ENCODE results near the gene LAMB1. TPM values are rescaled to one million over a fixed set of nuclear protein-coding genes. Genes with fewer than 3 reads are reported as not detected.
A peak's percentile ranks its signal among the peaks of the same experiment; 100 is the strongest.

The LAMB1 gene
- total and polyA plus RNA-seq, 4 donors = 95.9 to 285 (median 173) TPM

GRCh38 chr7:108017776-108018151 is 14.8 kb upstream of the LAMB1 start:
- TF ChIP-seq CTCF (IDR thresholded peaks at IDR 0.05; ENCODE audit: control extremely low read depth, extremely low read depth) = no peak
- Histone ChIP-seq H3K4me3 (no peak overlapping the region), H3K27ac (ENCODE audit: low read depth in 1 of 2, low read length in 1 of 2) (no peak overlapping the region), H3K9me3 (ENCODE audit: control insufficient read depth in 4 of 4, insufficient read depth in 3 of 4, low read length in 3 of 4) (no peaks in the 10 kb centered on the region), H3K27me3 (ENCODE audit: control insufficient read depth in 3 of 3, insufficient read depth in 3 of 3, low read length in 2 of 3) (no peaks in the 10 kb centered on the region), H3K36me3 (ENCODE audit: control insufficient read depth in 4 of 4, insufficient read depth in 4 of 4, low read length in 4 of 4) (no peaks in the 10 kb centered on the region), H3K4me1 (ENCODE audit: control insufficient read depth in 5 of 5, insufficient read depth in 5 of 5, low read length in 5 of 5) (peaks cover 0 to 19% (median 0%) of the 10 kb centered on the region in 5 donors), H3K9ac (ENCODE audit: insufficient read depth in 1 of 2, low read length in 2 of 2) (no peak overlapping the region)
- DNase-seq (no peak), ATAC-seq (ENCODE audit: insufficient read depth, low FRiP score) (no peak)
- 85 to 87% methylated on average over 4 of the region's 4 CpGs for WGBS, 2 donors

DNA sequence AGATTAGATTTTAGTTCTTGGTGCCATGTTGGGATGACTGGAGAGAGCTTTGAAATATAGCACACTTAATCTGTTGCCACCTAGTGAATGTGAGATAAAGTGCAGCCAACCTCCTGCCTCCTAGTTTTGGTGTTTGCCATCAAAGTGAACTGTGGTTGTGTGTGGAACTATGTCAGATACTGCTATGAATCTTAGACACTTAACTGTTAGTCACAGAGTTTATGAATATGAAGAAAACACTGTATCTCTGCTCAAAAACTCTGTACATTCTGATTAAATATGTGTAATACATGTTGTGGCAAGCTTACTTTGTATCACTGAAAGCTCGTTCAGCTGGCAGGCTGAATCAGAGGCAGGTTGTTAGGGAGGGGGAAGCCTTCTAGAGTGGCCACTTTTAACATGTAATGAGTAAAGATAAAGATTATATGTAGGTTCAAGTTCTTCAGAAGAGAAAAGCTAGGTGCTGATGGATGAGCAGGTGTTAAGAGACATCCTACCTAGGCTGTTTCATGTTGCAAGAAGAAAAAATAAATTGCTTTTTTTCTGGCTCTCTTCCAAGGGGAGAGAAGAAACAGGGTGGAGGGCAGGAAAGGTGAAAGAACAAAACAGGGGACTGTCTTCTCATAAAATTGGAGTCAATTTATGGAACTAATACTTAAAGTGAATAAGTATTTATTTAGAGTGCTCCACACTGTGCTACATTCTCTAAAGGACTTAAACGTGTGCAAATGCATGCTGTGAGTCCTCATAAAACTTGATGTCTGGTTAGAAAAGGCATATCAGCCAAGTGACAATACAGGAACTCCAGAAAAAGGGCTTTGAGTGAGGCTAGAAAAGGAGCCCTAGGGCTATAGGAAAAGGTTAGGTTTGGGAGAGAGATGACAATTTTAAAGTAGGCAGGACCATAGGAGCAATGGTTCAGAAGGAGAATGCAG is 14.1 kb upstream of the LAMB1 start:
- WGBS, 2 donors = 49 to 69% methylated on average over 2 of the region's 2 CpGs
- TF ChIP-seq CTCF (IDR thresholded peaks at IDR 0.05; ENCODE audit: control extremely low read depth, extremely low read depth) = no peak
- Histone ChIP-seq H3K4me1 (ENCODE audit: control insufficient read depth in 5 of 5, insufficient read depth in 5 of 5, low read length in 5 of 5) (peaks cover 0 to 22% (median 0%) of the 10 kb centered on the region in 5 donors), H3K27me3 (ENCODE audit: control insufficient read depth in 3 of 3, insufficient read depth in 3 of 3, low read length in 2 of 3) (no peaks in the 10 kb centered on the region), H3K9ac (ENCODE audit: insufficient read depth in 1 of 2, low read length in 2 of 2) (no peak overlapping the region), H3K36me3 (ENCODE audit: control insufficient read depth in 4 of 4, insufficient read depth in 4 of 4, low read length in 4 of 4) (no peaks in the 10 kb centered on the region), H3K9me3 (ENCODE audit: control insufficient read depth in 4 of 4, insufficient read depth in 3 of 4, low read length in 3 of 4) (no peaks in the 10 kb centered on the region), H3K27ac (ENCODE audit: low read depth in 1 of 2, low read length in 1 of 2) (no peak overlapping the region), H3K4me3 (no peak overlapping the region)
- ATAC-seq (ENCODE audit: insufficient read depth, low FRiP score) (no peak), DNase-seq (peak in 1 of 3 donors; percentile 38)

GRCh38 chr7:108015740-108016139 is 12.8 kb upstream of the LAMB1 start:
- Histone ChIP-seq H3K9me3 (ENCODE audit: control insufficient read depth in 4 of 4, insufficient read depth in 3 of 4, low read length in 3 of 4) (no peaks in the 10 kb centered on the region), H3K27me3 (ENCODE audit: control insufficient read depth in 3 of 3, insufficient read depth in 3 of 3, low read length in 2 of 3) (no peaks in the 10 kb centered on the region), H3K4me3 (no peak overlapping the region), H3K27ac (ENCODE audit: low read depth in 1 of 2, low read length in 1 of 2) (no peak overlapping the region), H3K4me1 (ENCODE audit: control insufficient read depth in 5 of 5, insufficient read depth in 5 of 5, low read length in 5 of 5) (peaks cover 0 to 27% (median 4%) of the 10 kb centered on the region in 5 donors), H3K36me3 (ENCODE audit: control insufficient read depth in 4 of 4, insufficient read depth in 4 of 4, low read length in 4 of 4) (no peaks in the 10 kb centered on the region), H3K9ac (ENCODE audit: insufficient read depth in 1 of 2, low read length in 2 of 2) (no peak overlapping the region)
- DNase-seq (no peak), ATAC-seq (ENCODE audit: insufficient read depth, low FRiP score) (no peak)
- no peak for TF ChIP-seq CTCF (IDR thresholded peaks at IDR 0.05; ENCODE audit: control extremely low read depth, extremely low read depth)
- 77 to 88% methylated on average over 2 of the region's 2 CpGs for WGBS, 2 donors

All from lung (tissue), 12 donors.